CD4-positive, CD25-positive, alpha-beta regulatory T cell (primary cell): ENCODE results near the gene PGA4. TPM values are rescaled to one million over a fixed set of nuclear protein-coding genes. Genes with fewer than 3 reads are reported as not detected.
A peak's percentile ranks its signal among the peaks of the same experiment; 100 is the strongest.
"Not testable (repeated sequence)": the region's sequence is repeated elsewhere in the genome, so short reads cannot be mapped to it uniquely, and the experiment has no call there.

ENCODE experiments used
- ATAC-seq, 2 donors: fragments of 150-1000 bp; cut with Tn5 transposase; one replicate each; pipeline ENCODE4 v1.10.0; 2021; ENCODE audit warnings: low read depth in 2 of 2, moderate number of reproducible peaks in 2 of 2, moderate library complexity in 1 of 2
- DNase-seq, 3 donors: peaks; one replicate each; pipeline versions ENCODE4 v3.0.0 to v3.0.0-alpha.2; 2012 to 2022; ENCODE audit warnings: mixed read lengths in 1 of 3
- H3K27ac ChIP-seq: one replicate; pipeline ENCODE4 v1.7.0; 2013; ENCODE audit warnings: mild to moderate bottlenecking, low read length; ENCODE audit not compliant: insufficient read depth, poor library complexity, severe bottlenecking
- H3K27me3 ChIP-seq: one replicate; pipeline ENCODE4 v1.7.0; 2013; ENCODE audit warnings: low read length; ENCODE audit not compliant: control insufficient read depth, insufficient read depth
- H3K36me3 ChIP-seq: one replicate; pipeline ENCODE4 v1.7.0; 2013; ENCODE audit warnings: mild to moderate bottlenecking, low read length, moderate library complexity; ENCODE audit not compliant: control insufficient read depth, insufficient read depth
- H3K4me1 ChIP-seq: 2 replicates; pipeline ENCODE4 v1.7.0; 2013; ENCODE audit warnings: mild to moderate bottlenecking, low read length; ENCODE audit not compliant: insufficient read depth, control insufficient read depth, poor library complexity, severe bottlenecking
- H3K4me3 ChIP-seq: one replicate; pipeline ENCODE4 v1.7.0; 2013; ENCODE audit warnings: low read depth, mild to moderate bottlenecking, low read length, moderate library complexity
- H3K9me3 ChIP-seq, 2 experiments: 1 replicate in 1 of 2; 2 replicates in 1 of 2; pipeline ENCODE4 v1.7.0; 2013; ENCODE audit warnings: low read length in 2 of 2, mild to moderate bottlenecking in 1 of 2, moderate library complexity in 1 of 2; ENCODE audit not compliant: control insufficient read depth in 2 of 2
- H3K27ac Mint-ChIP-seq, 3 donors: one replicate each; pipeline ENCODE4 v1.8.0; 2020 to 2022; ENCODE audit warnings: mild to moderate bottlenecking in 3 of 3, mixed read lengths in 3 of 3, moderate library complexity in 2 of 3
- H3K27me3 Mint-ChIP-seq: one replicate; pipeline ENCODE4 v1.8.0; 2022; ENCODE audit warnings: mild to moderate bottlenecking, mixed read lengths
- H3K36me3 Mint-ChIP-seq: one replicate; pipeline ENCODE4 v1.8.0; 2020; ENCODE audit warnings: mixed read lengths
- H3K4me1 Mint-ChIP-seq, 4 donors: one replicate each; pipeline ENCODE4 v1.8.0; 2020 to 2022; ENCODE audit warnings: mixed read lengths in 4 of 4, mild to moderate bottlenecking in 1 of 4
- H3K4me3 Mint-ChIP-seq, 4 donors: one replicate each; pipeline ENCODE4 v1.8.0; 2020 to 2022; ENCODE audit warnings: mild to moderate bottlenecking in 4 of 4, mixed read lengths in 4 of 4, moderate library complexity in 3 of 4
- H3K9me3 Mint-ChIP-seq, 7 donors: one replicate each; pipeline ENCODE4 v1.8.0; 2020 to 2022; ENCODE audit warnings: mixed read lengths in 7 of 7, mild to moderate bottlenecking in 3 of 7, moderate library complexity in 2 of 7
- polyA plus RNA-seq, 4 donors: library from polyadenylated mRNA; unstranded; fragments of 300-500 nt; fragmentation: Illumina TruSeq; gene quantifications; one replicate each; pipeline ENCODE4 v1.2.3, GENCODE V29; 2021
- total RNA-seq: library from RNA; stranded (reverse); gene quantifications from one replicate; pipeline ENCODE4 v1.2.3, GENCODE V29; 2022

The PGA4 gene
- total RNA-seq, result not detected
- not detected for polyA plus RNA-seq

- not testable (repeated sequence) for H3K27ac Mint-ChIP-seq, ATAC-seq, DNase-seq, H3K4me1 Mint-ChIP-seq, H3K27ac ChIP-seq, H3K9me3 Mint-ChIP-seq, H3K9me3 ChIP-seq, H3K27me3 ChIP-seq, H3K4me3 Mint-ChIP-seq, H3K36me3 Mint-ChIP-seq, H3K36me3 ChIP-seq, H3K4me1 ChIP-seq, H3K27me3 Mint-ChIP-seq, H3K4me3 ChIP-seq
Observed at GRCh38 chr11:61222047-61222446, at the start of gene PGA4. PGA4 (plus strand) TSS chr11:61222347; CDS start chr11:61222401, 54 bp downstream.

- Mint-ChIP-seq H3K36me3 (no peaks in the 10 kb centered on the region), H3K27me3 (peaks cover 29% of the 10 kb centered on the region), H3K4me3 (peak overlapping the region in 2 of 4 donors; percentile 55 to 69), H3K9me3 (peaks cover 0 to 2% (median 0%) of the 10 kb centered on the region in 7 donors), H3K27ac (peak overlapping the region in 2 of 3 donors; percentile 55 to 77), H3K4me1 (peaks cover 5 to 40% (median 17%) of the 10 kb centered on the region in 4 donors)
- Histone ChIP-seq H3K27ac (no peak overlapping the region), H3K27me3 (no peaks in the 10 kb centered on the region), H3K4me1 (peaks cover 8% of the 10 kb centered on the region), H3K36me3 (no peaks in the 10 kb centered on the region), H3K9me3 (no peaks in the 10 kb centered on the region), H3K4me3 (peak overlapping the region; percentile 27)
- no peak for DNase-seq
- no peak for ATAC-seq
Observed at GRCh38 chr11:61172356-61172755, 49.8 kb upstream of the PGA4 start.

GRCh38 chr11:61172888-61173287 lies 49.3 kb upstream of the PGA4 start:
- peaks cover 31% of the 10 kb centered on the region for H3K27me3 Mint-ChIP-seq
- Histone ChIP-seq H3K9me3 (no peaks in the 10 kb centered on the region), H3K27me3 (peaks cover 2% of the 10 kb centered on the region), H3K27ac (no peak overlapping the region), H3K4me3 (no peak overlapping the region), H3K36me3 (no peaks in the 10 kb centered on the region), H3K4me1 (peaks cover 8% of the 10 kb centered on the region)
- H3K36me3 Mint-ChIP-seq, result no peaks in the 10 kb centered on the region
- peaks cover 5 to 36% (median 17%) of the 10 kb centered on the region in 4 donors for H3K4me1 Mint-ChIP-seq
- ATAC-seq (no peak), DNase-seq (no peak)
- H3K27ac Mint-ChIP-seq, result peak overlapping the region in 1 of 3 donors; percentile 55
- peaks cover 0 to 2% (median 0%) of the 10 kb centered on the region in 7 donors for H3K9me3 Mint-ChIP-seq
- peak overlapping the region in 1 of 4 donors; percentile 55 for H3K4me3 Mint-ChIP-seq

GRCh38 chr11:61173456-61173855 lies 48.7 kb upstream of the PGA4 start:
- no peak for ATAC-seq
- no peaks in the 10 kb centered on the region for H3K36me3 ChIP-seq
- H3K9me3 Mint-ChIP-seq, result peaks cover 0 to 2% (median 0%) of the 10 kb centered on the region in 7 donors
- H3K4me3 ChIP-seq, result no peak overlapping the region
- no peak overlapping the region for H3K4me3 Mint-ChIP-seq
- peaks cover 5 to 31% (median 17%) of the 10 kb centered on the region in 4 donors for H3K4me1 Mint-ChIP-seq
- no peak overlapping the region for H3K27ac ChIP-seq
- H3K27me3 ChIP-seq, result peaks cover 2% of the 10 kb centered on the region
- H3K36me3 Mint-ChIP-seq, result no peaks in the 10 kb centered on the region
- no peaks in the 10 kb centered on the region for H3K9me3 ChIP-seq
- H3K4me1 ChIP-seq, result peaks cover 8% of the 10 kb centered on the region
- H3K27me3 Mint-ChIP-seq, result peaks cover 33% of the 10 kb centered on the region
- DNase-seq, result no peak
- peak overlapping the region in 1 of 3 donors; percentile 65 for H3K27ac Mint-ChIP-seq

GRCh38 chr11:61174273-61174672 lies 47.9 kb upstream of the PGA4 start:
- no peak overlapping the region for H3K27ac Mint-ChIP-seq
- H3K4me1 ChIP-seq, result peaks cover 8% of the 10 kb centered on the region
- H3K36me3 Mint-ChIP-seq, result no peaks in the 10 kb centered on the region

GRCh38 chr11:61174949-61175348 lies 47.2 kb upstream of the PGA4 start:
- H3K4me1 ChIP-seq, result peaks cover 8% of the 10 kb centered on the region
- Mint-ChIP-seq H3K4me1 (peaks cover 5 to 22% (median 14%) of the 10 kb centered on the region in 4 donors), H3K27ac (no peak overlapping the region), H3K9me3 (peaks cover 0 to 2% (median 0%) of the 10 kb centered on the region in 7 donors), H3K4me3 (no peak overlapping the region), H3K27me3 (peaks cover 41% of the 10 kb centered on the region), H3K36me3 (no peaks in the 10 kb centered on the region)
- no peak for DNase-seq
- H3K36me3 ChIP-seq, result no peaks in the 10 kb centered on the region
- H3K27ac ChIP-seq, result no peak overlapping the region
- no peak overlapping the region for H3K4me3 ChIP-seq
- no peak for ATAC-seq
- no peaks in the 10 kb centered on the region for H3K9me3 ChIP-seq
- H3K27me3 ChIP-seq, result peaks cover 2% of the 10 kb centered on the region

More at GRCh38 chr11:61174273-61174672, 47.9 kb upstream of the PGA4 start:
- Mint-ChIP-seq H3K9me3 (peaks cover 0 to 2% (median 0%) of the 10 kb centered on the region in 7 donors), H3K4me3 (no peak overlapping the region), H3K4me1 (peaks cover 5 to 26% (median 14%) of the 10 kb centered on the region in 4 donors), H3K27me3 (peaks cover 38% of the 10 kb centered on the region)
- peaks cover 2% of the 10 kb centered on the region for H3K27me3 ChIP-seq
- no peak overlapping the region for H3K4me3 ChIP-seq
- no peaks in the 10 kb centered on the region for H3K36me3 ChIP-seq
- H3K9me3 ChIP-seq, result no peaks in the 10 kb centered on the region
- no peak overlapping the region for H3K27ac ChIP-seq
- DNase-seq, result no peak
- no peak for ATAC-seq

GRCh38 chr11:61176446-61176845 lies 45.7 kb upstream of the PGA4 start:
- Mint-ChIP-seq H3K27me3 (peaks cover 48% of the 10 kb centered on the region), H3K4me3 (no peak overlapping the region), H3K9me3 (peaks cover 0 to 2% (median 0%) of the 10 kb centered on the region in 7 donors), H3K4me1 (peaks cover 5 to 18% (median 14%) of the 10 kb centered on the region in 4 donors), H3K27ac (no peak overlapping the region), H3K36me3 (no peaks in the 10 kb centered on the region)
- Histone ChIP-seq H3K4me1 (peaks cover 8% of the 10 kb centered on the region), H3K27ac (no peak overlapping the region), H3K4me3 (no peak overlapping the region), H3K9me3 (no peaks in the 10 kb centered on the region), H3K36me3 (no peaks in the 10 kb centered on the region), H3K27me3 (peaks cover 2% of the 10 kb centered on the region)
- DNase-seq (no peak), ATAC-seq (no peak)

GRCh38 chr11:61180205-61180604 lies 41.9 kb upstream of the PGA4 start:
- peaks cover 46% of the 10 kb centered on the region for H3K27me3 Mint-ChIP-seq
- not testable (repeated sequence) for H3K36me3 Mint-ChIP-seq, DNase-seq

More at GRCh38 chr11:61180205-61180604, 41.9 kb upstream of the PGA4 start:
- not testable (repeated sequence) for H3K4me1 ChIP-seq, H3K9me3 ChIP-seq, ATAC-seq, H3K36me3 ChIP-seq, H3K4me3 ChIP-seq, H3K9me3 Mint-ChIP-seq, H3K4me1 Mint-ChIP-seq, H3K27ac Mint-ChIP-seq, H3K4me3 Mint-ChIP-seq, H3K27me3 ChIP-seq, H3K27ac ChIP-seq
